Measurements from ENCODE around the gene ADCY1.

Gene ADCY1

DNA sequence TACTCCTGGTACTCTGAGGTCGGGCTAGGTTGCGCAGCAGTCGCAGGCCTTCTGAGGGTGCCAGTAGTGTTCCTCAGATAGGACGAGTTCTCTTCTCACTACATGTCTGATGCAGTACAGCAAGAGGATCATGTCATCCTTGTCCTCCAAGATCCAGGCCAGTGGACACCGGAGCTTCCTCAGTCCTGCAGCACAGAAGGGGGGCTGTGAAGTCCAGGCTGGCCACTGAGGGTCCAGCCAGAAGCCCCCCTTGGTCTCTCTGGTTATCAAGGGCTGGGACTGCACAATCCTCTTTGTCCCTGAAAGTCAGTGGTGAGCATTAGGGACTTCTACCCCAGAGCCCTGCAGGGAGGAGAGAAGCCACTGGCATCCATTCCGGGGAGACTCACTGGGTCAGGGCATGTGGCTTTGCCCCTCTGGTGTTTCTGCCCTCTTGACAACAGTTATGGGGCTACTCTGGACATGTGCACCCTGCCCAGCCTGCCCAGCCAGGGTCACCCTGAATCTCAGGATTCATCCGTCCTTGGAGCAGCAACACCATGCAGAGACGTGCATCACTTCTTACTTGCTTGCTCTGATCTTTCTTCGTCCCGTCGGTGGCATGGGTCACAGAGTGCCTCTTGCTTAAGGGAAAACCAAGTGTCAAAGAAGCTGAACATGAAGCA, 125.7 kb downstream of the ADCY1 start:
- no peaks in the 10 kb centered on the region for H4K20me1 ChIP-seq (ENCODE audit: low read depth, low read length)
- H3K4me3 ChIP-seq (ENCODE audit: insufficient read depth, low read length, poor library complexity, severe bottlenecking), result no peak overlapping the region
- H3K9me3 ChIP-seq (ENCODE audit: insufficient read depth, low read length), result no peaks in the 10 kb centered on the region
- no peaks in the 10 kb centered on the region for H3F3A ChIP-seq (ENCODE audit: insufficient read depth)
- H3K27me3 ChIP-seq (ENCODE audit: low read length), result no peaks in the 10 kb centered on the region
- no peaks in the 10 kb centered on the region for H3K9me2 ChIP-seq (replicated peaks; ENCODE audit: insufficient read depth, low read length)
- TF ChIP-seq EZH2phosphoT487 (conservative IDR thresholded peaks at IDR 0.05; ENCODE audit: low read length), result no peak
- TF ChIP-seq, protein P1, sequence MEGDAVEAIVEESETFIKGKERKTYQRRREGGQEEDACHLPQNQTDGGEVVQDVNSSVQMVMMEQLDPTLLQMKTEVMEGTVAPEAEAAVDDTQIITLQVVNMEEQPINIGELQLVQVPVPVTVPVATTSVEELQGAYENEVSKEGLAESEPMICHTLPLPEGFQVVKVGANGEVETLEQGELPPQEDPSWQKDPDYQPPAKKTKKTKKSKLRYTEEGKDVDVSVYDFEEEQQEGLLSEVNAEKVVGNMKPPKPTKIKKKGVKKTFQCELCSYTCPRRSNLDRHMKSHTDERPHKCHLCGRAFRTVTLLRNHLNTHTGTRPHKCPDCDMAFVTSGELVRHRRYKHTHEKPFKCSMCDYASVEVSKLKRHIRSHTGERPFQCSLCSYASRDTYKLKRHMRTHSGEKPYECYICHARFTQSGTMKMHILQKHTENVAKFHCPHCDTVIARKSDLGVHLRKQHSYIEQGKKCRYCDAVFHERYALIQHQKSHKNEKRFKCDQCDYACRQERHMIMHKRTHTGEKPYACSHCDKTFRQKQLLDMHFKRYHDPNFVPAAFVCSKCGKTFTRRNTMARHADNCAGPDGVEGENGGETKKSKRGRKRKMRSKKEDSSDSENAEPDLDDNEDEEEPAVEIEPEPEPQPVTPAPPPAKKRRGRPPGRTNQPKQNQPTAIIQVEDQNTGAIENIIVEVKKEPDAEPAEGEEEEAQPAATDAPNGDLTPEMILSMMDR (IDR thresholded peaks at IDR 0.05; ENCODE audit: insufficient read depth, low read length, poor library complexity, severe bottlenecking), result no peak
- no peaks in the 10 kb centered on the region for H3K36me3 ChIP-seq (ENCODE audit: low read length)
- no peak overlapping the region for H3K27ac ChIP-seq (ENCODE audit: low read depth, low read length)
- H2AFZ ChIP-seq (ENCODE audit: low read depth, low read length, severe bottlenecking), result no peak overlapping the region
- H3K9ac ChIP-seq (ENCODE audit: low read length), result no peak overlapping the region
- no peak overlapping the region for H3K4me2 ChIP-seq (ENCODE audit: low read depth, low read length, poor library complexity, severe bottlenecking)
- H3K79me2 ChIP-seq (ENCODE audit: insufficient read depth, low read length), result no peaks in the 10 kb centered on the region

DNA sequence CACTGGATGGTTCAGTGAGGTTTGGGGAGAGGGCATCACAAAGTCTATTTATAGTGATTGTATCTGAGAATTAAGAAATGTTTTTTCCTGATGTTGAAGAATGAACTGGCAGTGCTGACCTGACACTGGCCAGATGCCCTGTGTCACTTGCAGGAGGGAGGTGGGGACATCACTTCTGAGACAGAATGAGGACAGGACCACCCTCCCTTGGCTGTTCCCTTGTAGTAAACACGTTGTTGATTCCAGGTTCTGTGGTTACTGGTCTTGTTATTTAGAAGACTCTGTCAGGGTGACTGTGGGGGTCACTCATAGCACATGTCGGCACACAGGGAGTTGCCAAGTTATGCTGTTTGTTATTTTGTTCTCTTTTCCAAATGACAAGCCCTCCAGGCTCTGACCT, 126.4 kb downstream of the ADCY1 start:
- no peaks in the 10 kb centered on the region for H3K79me2 ChIP-seq (ENCODE audit: insufficient read depth, low read length)
- no peaks in the 10 kb centered on the region for H3K9me3 ChIP-seq (ENCODE audit: insufficient read depth, low read length)
- H3K27ac ChIP-seq (ENCODE audit: low read depth, low read length), result no peak overlapping the region
- H2AFZ ChIP-seq (ENCODE audit: low read depth, low read length, severe bottlenecking), result no peak overlapping the region
- no peak overlapping the region for H3K4me3 ChIP-seq (ENCODE audit: insufficient read depth, low read length, poor library complexity, severe bottlenecking)
- no peaks in the 10 kb centered on the region for H3K36me3 ChIP-seq (ENCODE audit: low read length)
- H3K9ac ChIP-seq (ENCODE audit: low read length), result no peak overlapping the region
- H3K9me2 ChIP-seq (replicated peaks; ENCODE audit: insufficient read depth, low read length), result no peaks in the 10 kb centered on the region
- H3K27me3 ChIP-seq (ENCODE audit: low read length), result no peaks in the 10 kb centered on the region
- TF ChIP-seq, protein P1 (IDR thresholded peaks at IDR 0.05; ENCODE audit: insufficient read depth, low read length, poor library complexity, severe bottlenecking), result no peak
- no peak for TF ChIP-seq EZH2phosphoT487 (conservative IDR thresholded peaks at IDR 0.05; ENCODE audit: low read length)
- no peaks in the 10 kb centered on the region for H3F3A ChIP-seq (ENCODE audit: insufficient read depth)
- no peak overlapping the region for H3K4me2 ChIP-seq (ENCODE audit: low read depth, low read length, poor library complexity, severe bottlenecking)
- H4K20me1 ChIP-seq (ENCODE audit: low read depth, low read length), result no peaks in the 10 kb centered on the region

DNA sequence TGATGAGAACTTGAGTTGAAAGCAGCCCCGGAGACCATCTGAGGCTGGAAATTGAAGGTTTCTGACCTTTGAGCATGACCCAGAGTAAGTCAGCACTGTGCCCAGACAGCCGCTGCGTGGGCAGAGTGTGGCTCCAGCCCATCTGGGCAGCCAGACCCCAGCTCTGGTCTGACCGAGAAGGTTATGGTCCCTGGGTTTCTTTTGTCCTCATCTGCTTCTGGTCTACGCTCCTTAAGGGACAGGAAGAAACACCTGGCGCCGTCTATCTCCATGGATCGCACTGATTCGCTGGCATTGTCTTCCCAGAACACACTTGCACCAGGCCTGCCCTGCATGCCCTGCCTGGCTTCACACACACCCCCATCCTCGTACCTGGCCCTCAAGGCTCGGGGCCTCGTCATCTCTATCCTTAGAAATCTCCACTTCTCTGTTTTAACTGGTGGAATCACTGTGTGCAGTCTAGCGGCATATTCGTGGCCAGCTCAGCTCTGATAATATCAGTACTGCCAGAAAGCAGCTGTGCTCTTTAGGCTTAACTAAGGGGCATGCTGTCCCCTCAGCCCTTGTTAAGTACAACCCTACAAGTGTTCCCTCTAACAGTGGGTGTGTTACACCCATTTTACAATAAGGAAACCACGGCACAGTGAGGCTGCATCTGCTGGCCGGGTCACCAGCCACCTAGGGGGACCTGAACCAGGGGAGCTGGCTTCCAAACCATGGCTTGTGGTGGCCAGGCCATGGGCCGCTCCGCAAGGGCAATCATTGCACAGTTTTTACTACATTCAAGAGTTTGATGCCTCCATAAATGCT, 127.7 kb downstream of the ADCY1 start:
- H4K20me1 ChIP-seq (ENCODE audit: low read depth, low read length), result no peaks in the 10 kb centered on the region
- no peak overlapping the region for H2AFZ ChIP-seq (ENCODE audit: low read depth, low read length, severe bottlenecking)
- H3K27me3 ChIP-seq (ENCODE audit: low read length), result no peaks in the 10 kb centered on the region
- H3K4me2 ChIP-seq (ENCODE audit: low read depth, low read length, poor library complexity, severe bottlenecking), result no peak overlapping the region
- H3K27ac ChIP-seq (ENCODE audit: low read depth, low read length), result no peak overlapping the region
- H3K4me3 ChIP-seq (ENCODE audit: insufficient read depth, low read length, poor library complexity, severe bottlenecking), result no peak overlapping the region
- H3K9me2 ChIP-seq (replicated peaks; ENCODE audit: insufficient read depth, low read length), result no peaks in the 10 kb centered on the region
- H3F3A ChIP-seq (ENCODE audit: insufficient read depth), result no peaks in the 10 kb centered on the region
- no peak for TF ChIP-seq EZH2phosphoT487 (conservative IDR thresholded peaks at IDR 0.05; ENCODE audit: low read length)
- TF ChIP-seq, protein P1 (IDR thresholded peaks at IDR 0.05; ENCODE audit: insufficient read depth, low read length, poor library complexity, severe bottlenecking), result no peak
- no peaks in the 10 kb centered on the region for H3K36me3 ChIP-seq (ENCODE audit: low read length)
- H3K9me3 ChIP-seq (ENCODE audit: insufficient read depth, low read length), result no peaks in the 10 kb centered on the region
- no peaks in the 10 kb centered on the region for H3K79me2 ChIP-seq (ENCODE audit: insufficient read depth, low read length)
- H3K9ac ChIP-seq (ENCODE audit: low read length), result no peak overlapping the region

Data from SU-DHL-6 (cell line).